Upper lobe of left lung (tissue), 4 donors: ENCODE measurements around the gene CSTF1.

Source experiments
- POLR2AphosphoS5 ChIP-seq, 2 donors: sonication (generic); formaldehyde crosslinking; IDR thresholded peaks; one replicate each; pipeline ENCODE4 v1.5.1; 2017; ENCODE audit warnings: antibody characterized with exemption in 2 of 2
- TF ChIP-seq, protein P1 (sequence below), 6 experiments: fragments of 450-650 bp in 4 of 6; fragments of 200-600 bp in 2 of 6; sonication (generic) in 2 of 6; IDR thresholded peaks; one replicate each; pipeline ENCODE4 v1.5.1; 2016 to 2019; ENCODE audit warnings: antibody characterized with exemption in 6 of 6

GRCh38 chr20:56429502-56429901 lies 37.1 kb downstream of the CSTF1 start:
- TF ChIP-seq, protein P1, sequence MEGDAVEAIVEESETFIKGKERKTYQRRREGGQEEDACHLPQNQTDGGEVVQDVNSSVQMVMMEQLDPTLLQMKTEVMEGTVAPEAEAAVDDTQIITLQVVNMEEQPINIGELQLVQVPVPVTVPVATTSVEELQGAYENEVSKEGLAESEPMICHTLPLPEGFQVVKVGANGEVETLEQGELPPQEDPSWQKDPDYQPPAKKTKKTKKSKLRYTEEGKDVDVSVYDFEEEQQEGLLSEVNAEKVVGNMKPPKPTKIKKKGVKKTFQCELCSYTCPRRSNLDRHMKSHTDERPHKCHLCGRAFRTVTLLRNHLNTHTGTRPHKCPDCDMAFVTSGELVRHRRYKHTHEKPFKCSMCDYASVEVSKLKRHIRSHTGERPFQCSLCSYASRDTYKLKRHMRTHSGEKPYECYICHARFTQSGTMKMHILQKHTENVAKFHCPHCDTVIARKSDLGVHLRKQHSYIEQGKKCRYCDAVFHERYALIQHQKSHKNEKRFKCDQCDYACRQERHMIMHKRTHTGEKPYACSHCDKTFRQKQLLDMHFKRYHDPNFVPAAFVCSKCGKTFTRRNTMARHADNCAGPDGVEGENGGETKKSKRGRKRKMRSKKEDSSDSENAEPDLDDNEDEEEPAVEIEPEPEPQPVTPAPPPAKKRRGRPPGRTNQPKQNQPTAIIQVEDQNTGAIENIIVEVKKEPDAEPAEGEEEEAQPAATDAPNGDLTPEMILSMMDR (IDR thresholded peaks at IDR 0.05): no peak
- TF ChIP-seq POLR2AphosphoS5 (IDR thresholded peaks at IDR 0.05): peak in 1 of 2 donors; percentile 36
